HG02763 (cell line): ENCODE measurements around the gene IDH2.
"Not testable (repeated sequence)": the region's sequence is repeated elsewhere in the genome, so short reads cannot be mapped to it uniquely, and the experiment has no call there.

Experiments
- ATAC-seq: cut with Tn5 transposase; IDR thresholded peaks from one replicate; pipeline ENCODE4 v1.9.1; 2021; ENCODE audit warnings: mild to moderate bottlenecking, moderate library complexity; ENCODE audit not compliant: unreplicated experiment

IDH2 gene

DNA sequence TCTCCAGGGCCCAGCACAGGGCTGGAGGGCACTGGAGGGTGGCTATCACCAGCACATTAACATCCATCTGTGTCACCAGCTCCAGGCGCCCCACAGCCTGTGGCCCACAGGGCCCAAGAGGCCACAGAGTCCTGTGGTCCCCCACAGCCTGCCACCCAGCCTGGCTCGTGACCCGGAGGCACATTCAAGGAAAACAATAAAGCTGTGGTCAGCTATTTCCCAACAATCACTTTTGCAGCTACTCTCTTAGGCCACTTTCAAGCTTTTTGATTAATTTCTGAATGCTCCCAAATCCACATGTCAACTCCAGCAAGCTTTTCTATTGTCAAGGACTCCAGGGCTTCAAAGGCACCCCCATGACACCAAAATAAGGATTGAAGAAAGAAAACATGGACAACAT is 16.7 kb downstream of the IDH2 start:
- no peak for ATAC-seq

DNA sequence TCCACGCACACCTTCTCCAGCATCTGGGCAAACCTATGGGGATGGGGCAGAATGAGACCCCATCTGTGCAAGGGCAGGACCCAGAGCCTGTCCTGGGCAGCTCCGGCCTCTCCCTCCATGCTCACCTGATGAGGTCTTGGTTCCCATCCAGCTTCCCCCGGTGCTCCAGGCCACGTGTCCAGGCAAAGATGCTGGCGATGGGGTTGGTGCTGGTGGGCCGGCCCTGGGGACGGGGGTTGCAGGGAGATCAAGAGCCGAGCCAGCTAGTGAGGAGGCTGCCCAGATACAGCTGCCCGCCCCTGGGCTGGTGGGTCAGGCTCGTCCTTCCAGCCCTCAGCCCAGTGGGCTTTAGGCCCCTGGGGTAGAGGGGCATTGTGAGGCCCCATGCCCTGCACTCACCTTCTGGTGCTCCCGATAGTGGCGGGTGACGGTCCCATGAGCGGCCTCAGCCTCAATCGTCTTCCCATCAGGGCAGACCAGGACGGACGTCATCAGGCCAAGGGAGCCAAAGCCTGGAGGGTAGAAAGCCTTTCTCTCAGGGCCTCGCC is 17.3 kb downstream of the IDH2 start:
- no peak for ATAC-seq

DNA sequence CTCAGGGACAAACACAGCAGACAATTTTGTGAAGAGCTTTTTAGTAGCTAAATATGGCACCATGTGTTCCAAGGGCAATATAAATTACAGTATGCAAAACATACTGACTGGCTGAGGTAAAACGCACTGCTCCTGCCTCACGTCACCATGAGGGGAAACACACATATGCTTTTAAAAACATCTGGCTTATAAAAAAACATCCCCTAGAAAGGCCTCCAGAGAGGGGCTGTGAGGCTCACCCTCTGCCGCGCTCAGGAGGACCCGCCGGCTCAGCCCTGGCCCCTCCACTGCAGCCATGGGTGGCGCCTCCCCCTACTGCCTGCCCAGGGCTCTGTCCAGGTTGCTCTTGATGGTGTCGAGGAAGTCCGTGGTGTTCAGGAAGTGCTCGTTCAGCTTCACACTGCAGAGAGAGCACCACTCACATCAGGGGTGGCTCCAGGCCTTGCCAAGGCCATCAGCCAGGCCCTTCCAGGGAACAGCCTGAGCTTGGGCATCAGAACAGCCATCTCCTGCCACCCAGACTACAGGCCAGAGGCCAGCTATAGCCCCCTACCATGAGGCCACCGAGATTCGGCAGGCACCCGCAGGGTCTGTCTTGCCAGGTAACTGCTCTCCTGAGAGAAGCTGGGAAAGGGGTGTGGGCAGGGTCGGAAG is 18.2 kb downstream of the IDH2 start:
- ATAC-seq: no peak

DNA sequence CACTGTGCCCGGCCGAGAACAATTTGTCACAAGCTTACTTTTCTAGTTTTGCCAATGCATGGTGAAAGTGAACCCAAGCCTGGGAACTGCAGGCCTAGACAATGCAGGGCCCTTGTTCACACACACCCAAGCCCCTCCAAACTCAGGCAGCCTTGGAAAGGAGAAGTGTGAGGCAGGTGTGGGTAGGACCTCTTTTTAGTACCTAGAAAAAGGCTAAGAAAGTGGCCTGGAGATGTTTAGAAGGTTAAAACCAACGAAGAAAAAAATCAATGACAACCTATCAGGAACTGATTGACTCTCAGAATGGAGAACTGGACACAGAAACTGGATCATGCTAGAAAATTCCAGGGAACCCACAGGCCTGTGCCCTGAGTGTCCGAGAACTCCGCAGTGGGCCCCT is 18.8 kb downstream of the IDH2 start:
- ATAC-seq: no peak

DNA sequence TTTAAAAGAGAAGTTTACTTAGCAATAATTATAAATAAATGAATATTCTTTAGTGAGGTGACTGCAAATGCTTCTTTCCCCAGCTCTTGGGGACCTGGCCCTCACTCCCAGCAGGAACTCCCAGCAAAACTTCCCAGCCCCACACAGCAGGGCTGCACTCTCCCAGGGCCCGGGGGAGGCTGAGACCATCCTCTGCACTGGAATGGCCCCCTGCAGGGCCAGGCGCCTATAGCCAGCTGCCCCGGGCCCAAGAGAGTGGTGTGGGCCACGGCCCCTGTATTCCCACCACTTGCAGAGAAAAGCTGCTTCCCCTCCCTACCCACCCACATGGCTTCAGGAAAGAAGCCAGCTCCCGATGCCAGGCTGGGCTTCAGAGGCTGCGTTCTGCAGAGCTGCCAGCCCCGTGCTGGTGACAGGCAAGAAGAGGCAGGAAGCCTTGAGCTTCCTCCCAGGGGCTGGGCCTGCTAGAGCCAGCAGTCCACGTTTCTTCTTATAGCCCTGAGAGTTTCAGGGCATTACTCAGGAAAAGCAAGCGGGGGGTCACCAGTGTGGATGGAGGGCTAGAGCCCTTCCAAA is 20.0 kb downstream of the IDH2 start:
- ATAC-seq: no peak

DNA sequence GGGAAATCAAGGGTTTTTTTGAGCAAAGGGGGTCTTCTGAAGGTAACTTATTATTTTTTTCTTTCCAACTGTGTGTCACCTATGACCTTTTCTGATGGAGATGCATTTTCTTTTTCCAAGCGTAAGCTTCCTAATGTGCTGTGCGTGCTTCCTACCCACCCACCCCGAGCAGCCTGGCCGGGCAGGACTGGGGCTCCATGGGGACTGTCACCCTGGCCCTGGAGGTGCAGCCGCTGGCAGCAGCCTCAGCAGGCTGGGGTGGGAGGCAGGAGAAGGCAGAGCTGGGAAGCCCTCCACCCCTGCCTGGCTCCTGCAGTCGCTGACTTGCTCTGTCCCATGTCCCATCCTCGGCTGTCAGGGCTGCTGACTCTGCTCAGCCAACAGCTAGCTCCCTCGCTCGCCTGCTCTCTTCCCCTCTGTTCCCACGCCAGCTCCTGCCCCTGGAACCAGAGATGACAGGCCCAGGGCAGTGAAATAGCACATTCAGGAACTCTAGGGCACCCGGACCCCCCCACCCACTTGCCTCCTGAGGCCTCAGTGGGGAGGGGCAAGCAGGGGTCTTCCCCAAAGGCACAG is 21.4 kb downstream of the IDH2 start:
- no peak for ATAC-seq

DNA sequence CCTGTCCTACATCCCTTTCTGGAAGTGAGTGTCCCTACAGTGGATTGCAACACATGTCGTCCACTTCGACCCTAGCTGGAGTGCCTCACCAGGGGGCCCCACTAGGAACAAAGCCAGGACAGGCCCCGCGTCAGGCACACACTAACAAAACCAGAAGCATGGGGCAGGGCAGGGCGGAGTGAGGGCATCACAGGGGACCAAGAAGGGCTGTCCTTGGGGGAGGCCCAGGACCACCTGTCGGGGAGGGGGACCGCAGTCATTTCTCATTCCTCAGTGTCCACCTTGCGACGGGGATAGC is 21.9 kb downstream of the IDH2 start:
- ATAC-seq: no peak

DNA sequence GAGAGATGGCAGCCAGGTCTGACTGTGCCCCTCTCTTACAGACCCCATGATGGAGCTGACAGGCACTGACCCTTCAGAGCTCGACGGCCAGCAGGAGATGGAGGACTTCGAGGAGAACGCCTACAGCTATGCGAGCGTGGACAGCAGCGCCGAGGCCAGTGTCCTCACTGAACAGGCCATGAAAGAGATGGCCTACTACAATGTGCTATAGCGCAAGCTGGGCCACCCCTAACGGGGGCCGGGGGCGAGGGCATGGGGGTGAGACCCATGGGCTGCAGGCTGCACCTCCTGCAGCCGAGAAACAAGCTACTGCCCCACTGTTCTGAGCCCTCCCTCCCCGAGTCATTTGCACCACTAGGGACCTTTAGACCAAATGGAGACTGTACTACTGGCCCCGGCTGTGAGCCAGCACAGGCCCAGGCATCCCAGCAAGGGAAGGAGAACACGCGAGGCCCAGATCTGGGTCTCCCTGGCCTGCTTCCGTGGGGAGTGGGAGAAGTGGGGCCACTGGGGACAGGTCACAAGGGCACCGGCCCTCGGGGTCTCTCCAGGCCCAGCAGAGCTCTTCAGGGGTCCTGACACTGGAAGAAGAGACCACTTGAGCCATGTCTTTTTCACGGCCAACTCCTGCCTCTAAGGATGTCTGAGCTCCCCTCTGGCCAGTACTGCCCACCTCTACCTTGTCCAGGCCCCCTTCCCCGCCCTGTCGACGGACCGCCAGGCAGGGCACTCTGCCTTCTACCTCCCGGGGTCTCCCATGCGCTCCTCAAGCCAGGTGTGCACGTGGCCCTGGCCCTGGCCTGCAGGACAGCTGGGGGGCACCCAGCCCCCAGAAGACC is 22.4 kb downstream of the IDH2 start:
- ATAC-seq: no peak

DNA sequence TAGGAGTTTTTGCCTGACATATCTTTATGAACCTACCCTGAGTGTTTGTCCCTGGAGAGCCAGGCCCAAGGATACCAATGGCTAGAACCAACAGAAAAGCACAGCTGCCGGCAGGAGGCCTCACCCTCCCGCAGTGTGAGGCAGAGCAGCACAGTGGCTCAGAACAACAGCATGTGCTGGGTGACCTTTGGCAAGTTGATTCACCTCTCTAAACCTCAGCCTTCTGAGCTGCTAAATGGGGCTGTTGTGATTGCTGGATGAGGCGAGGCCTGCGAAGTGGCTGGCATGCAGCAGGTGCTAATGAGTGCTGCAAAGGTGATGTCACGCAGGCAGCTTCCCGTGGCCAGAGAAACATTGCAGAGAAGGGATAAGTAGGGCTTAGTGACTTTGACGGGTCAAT is 23.3 kb downstream of the IDH2 start:
- ATAC-seq: no peak

DNA sequence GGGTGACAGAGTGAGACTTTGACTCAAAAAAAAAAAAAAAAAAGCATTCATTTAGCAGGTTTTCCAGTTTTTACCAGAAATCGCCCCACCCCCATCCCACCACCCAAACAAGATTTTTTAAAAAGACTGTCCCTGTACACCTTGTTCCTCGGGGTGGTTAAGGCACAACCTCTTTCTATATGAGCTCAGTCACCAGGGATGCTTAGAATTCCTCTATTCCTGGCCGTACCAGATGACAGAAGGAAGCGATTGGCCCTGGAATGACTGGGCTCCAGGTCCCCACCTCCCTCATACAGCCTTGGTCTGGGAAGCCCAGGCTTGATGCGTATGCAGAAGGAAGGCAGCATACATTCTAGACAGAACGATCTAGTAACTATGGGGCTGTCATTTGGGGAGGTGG is 25.6 kb downstream of the IDH2 start:
- no peak for ATAC-seq

DNA sequence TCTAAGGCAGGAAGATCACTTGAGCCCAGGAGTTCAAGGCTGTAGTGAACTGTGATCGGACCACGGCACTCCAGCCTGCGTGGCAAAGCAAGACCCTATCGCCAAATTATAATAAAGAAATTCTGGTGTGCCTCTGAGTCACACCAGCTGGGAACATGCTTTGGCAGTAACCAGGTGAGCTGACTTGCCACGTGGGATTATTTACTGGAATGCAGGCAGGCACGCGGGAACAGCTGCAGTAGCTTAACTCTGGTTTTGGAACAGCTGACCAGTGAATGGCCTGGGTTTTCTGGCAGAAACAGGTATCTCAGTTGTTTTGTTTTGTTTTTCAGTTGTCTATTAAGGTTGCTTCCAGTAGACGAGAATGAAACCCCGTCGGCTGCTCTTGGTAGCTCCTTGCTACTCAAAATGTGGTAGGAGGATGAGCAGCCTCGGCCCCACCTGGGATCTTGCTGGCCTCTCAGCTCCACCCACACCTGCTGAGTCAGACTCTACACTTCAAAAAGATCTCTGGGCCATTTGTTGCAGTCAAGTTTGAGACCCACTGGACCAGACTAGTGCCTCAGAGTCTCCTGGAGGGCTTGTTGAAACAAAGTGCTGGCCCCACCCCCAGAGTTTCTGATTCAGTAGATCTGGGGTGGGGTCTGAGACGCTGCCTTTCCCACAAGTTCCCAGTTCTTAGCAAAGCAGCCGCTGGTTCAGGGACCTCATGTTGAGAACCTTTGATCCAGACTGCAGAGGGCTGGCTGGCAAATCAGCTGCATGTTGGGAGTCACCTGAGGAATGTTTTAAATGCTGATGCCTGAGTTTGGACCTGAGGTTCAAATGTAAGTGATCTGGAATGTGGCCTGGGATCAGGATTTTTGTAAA is 26.6 kb downstream of the IDH2 start:
- ATAC-seq: no peak

DNA sequence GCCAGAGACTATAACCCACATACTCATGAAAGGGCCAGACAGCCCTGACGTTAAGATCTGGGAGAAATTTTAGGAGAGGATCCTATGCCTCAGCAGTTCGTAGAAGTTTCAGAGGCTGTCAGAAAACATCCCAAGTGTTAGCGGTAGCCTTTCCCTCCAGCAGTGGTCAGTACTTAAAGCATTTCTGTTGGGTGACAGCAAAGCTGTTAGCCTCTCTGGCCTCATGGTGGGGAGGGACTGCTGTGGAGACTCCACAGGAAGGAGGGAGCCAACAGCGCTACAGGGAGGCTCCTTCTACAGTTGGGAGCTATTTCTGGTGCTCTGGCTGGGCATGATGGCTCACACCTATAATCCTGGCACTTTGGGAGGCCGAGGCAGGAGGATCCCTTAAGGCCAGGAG is 27.4 kb downstream of the IDH2 start:
- ATAC-seq: no peak

DNA sequence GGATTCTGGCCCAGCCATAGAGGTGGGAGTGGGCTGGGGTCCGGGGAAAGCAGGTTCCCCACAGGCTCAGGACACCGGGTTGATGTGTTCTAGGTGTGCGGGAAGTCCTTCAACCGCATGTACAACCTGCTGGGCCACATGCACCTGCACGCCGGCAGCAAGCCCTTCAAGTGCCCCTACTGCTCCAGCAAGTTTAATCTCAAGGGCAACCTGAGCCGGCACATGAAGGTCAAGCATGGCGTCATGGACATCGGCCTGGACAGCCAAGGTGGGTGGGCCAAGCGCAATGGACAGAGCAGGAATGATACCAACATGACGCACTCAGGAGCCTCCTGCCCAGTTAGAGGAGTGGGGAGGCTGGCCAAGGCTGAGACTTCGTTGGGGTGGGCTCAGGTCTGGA is 28.2 kb downstream of the IDH2 start:
- ATAC-seq: no peak

DNA sequence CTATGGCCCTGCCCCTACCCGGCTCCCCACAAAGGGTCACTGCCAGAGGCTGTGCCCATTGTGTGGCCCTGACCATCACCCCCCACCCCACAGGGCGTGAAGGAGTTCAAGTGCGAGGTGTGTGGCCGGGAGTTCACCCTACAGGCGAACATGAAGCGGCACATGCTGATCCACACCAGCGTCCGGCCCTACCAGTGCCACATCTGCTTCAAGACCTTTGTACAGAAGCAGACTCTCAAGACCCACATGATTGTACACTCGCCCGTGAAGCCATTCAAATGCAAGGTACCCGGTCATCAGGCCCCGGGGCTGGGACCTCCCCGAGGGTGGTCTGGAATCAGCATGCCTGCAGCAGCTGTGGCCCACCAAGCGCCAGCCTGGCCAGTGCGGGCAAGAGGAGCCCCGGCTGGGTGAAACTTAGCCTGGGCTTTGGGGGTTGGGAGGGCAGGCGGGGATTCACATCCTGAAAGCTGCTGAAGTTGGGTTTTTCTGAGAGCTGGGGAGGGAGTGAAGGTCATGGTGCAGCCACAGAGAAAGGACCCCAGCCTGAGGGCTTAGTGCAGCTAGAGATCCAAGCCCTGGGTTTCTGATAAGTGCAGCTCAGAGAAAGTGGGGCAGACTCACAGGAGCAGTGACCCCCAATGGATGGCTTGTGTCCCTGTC is 29.2 kb downstream of the IDH2 start:
- ATAC-seq: no peak

DNA sequence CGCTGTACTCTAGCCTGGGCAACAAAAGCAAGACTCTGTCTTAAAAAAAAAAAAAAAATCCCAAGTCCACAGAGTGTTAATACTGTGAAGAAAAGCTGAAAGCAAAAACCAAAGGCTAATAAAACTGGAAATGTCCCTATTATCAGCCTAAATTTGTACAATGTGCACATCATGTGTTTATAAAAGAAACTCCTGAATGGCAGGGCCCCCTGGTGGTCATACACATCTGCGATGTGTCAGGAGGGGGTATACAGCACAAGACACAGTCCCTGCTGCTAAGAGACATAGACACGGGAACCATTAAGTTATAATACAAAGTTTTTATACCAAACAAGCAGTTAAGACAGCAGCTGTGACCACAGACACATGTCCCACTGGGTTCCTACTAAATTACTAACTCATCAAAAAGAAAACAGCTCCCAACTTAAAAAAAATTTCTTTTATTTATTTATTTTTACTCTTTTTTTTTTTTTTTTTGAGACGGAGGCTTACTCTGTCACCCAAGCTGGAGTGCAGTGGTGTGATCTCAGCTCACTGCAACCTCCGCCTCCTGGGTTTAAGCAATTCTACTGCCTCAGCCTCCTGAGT is 31.0 kb downstream of the IDH2 start:
- ATAC-seq: no peak

DNA sequence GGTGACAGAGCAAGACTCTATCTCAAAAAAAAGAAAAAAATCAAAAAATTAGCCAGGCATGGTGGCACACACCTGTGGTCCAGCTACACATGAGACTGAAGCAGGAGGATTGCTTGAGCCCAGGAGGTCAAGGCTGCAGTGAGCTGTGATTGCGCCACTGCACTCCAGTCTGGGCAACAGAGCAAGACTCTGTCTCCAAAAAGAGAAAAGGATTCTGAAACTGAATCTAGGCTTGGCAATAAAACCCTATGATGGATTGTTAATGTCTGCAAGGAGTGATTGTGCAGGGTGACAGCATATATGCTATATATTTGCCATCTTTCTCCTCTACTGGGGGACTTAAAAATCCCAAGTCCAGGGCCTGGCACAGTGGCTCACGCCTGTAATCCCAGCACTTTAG is 31.6 kb downstream of the IDH2 start:
- ATAC-seq: not testable (repeated sequence)

DNA sequence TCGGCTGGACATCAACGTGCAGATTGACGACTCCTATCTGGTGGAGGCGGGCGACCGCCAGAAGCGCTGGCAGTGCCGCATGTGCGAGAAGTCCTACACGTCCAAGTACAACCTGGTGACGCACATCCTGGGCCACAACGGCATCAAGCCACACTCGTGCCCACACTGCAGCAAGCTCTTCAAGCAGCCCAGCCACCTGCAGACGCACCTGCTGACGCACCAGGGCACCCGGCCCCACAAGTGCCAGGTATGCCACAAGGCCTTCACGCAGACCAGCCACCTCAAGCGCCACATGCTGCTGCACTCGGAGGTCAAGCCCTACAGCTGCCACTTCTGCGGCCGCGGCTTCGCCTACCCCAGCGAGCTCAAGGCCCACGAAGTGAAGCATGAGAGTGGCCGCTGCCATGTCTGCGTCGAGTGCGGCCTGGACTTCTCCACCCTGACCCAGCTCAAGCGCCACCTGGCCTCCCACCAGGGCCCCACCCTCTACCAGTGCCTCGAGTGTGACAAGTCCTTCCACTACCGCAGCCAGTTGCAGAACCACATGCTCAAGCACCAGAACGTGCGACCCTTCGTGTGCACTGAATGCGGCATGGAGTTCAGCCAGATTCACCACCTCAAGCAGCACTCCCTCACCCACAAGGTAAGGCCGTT is 34.2 kb downstream of the IDH2 start:
- ATAC-seq: no peak

DNA sequence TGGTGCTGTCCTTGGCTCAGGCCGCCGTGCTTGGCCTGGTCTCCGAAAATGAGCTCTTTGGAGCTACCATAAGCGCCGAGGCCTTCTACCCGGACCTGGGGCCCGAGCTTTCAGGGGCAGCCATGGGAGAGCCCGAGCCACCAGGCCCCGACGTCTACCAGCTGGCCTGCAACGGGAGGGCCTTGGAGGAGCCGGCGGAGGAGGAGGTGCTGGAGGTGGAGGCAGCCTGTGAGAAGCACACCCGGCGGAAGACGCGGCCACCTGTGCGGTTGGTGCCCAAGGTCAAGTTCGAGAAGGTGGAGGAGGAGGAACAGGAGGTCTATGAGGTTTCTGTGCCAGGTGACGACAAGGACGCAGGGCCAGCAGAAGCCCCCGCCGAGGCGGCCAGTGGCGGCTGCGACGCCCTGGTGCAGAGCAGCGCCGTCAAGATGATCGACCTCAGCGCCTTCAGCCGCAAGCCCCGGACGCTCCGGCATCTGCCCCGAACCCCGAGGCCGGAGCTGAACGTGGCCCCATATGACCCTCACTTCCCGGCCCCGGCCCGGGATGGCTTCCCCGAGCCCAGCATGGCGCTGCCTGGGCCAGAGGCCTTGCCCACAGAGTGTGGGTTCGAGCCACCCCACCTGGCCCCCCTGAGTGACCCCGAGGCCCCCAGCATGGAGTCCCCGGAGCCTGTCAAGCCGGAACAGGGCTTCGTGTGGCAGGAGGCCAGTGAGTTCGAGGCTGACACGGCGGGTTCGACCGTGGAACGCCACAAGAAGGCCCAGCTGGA is 34.9 kb downstream of the IDH2 start:
- ATAC-seq: no peak

DNA sequence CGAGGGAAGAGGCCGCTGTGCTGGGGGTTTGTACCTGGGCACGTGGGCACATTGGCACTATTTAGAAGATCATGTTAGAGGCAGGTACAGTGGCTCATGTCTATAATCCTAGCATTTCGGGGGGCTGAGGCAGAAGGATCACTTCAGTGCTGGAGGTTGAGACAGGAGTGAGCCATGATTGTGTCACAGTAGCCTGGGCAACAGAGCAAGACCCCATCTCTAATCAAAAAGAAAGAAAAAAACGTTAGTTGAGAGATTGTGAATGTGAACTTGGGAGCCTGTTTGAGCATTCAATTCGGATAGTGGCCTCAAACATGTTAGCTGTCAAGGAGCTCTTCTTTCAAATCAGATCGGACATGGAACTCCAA is 36.6 kb downstream of the IDH2 start:
- no peak for ATAC-seq
